RKO (cell line): ENCODE results near the gene COA6.
A peak's percentile ranks its signal among the peaks of the same experiment; 100 is the strongest.

ENCODE experiments used
- DNase-seq: peaks from one replicate; pipeline ENCODE4 v3.0.0-alpha.2; 2016; ENCODE audit warnings: low spot score

The COA6 gene, protein sequence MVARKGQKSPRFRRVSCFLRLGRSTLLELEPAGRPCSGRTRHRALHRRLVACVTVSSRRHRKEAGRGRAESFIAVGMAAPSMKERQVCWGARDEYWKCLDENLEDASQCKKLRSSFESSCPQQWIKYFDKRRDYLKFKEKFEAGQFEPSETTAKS

DNA sequence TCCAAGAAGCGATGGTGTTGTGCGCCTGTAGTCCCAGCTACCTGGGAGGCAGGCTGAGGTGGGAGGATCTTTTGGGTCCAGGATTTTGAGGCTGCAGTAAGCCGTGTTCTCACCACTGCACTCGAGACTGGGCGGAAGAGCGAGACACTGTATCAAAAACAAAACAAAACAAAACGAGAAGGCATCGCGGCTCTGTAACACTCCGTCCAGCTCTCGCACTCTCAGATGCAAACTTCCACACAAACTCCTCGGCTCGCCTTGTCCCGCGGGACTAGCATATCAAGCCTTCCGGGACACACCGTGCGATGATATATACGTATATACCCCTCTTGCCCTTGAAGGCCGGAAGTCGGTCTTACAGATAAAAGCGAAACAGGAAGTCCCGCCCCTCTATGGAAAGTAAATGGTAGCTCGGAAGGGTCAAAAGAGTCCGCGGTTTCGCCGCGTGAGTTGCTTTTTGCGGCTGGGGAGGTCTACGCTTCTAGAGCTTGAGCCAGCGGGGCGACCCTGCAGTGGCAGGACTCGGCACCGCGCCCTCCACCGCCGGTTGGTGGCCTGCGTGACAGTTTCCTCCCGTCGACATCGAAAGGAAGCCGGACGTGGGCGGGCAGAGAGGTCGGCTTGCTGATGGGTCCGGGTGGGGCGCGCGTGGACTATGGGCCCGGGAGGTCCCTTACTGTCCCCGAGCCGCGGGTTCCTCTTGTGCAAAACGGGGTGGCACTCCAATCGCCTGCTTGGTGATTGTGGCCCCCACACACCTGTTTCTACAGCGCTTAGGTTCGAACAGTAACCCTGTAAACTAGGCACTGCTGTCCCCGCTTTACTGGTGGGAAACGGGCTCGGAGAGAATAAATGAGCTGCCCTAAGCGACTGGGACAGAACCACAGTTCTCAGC is at the start of gene COA6:
TSS of gene COA6 (plus strand) at position 393 of the 895 bp plus-strand sequence. CDS start at position 404, 11 bp downstream.
- peak; percentile 95 for DNase-seq

DNA sequence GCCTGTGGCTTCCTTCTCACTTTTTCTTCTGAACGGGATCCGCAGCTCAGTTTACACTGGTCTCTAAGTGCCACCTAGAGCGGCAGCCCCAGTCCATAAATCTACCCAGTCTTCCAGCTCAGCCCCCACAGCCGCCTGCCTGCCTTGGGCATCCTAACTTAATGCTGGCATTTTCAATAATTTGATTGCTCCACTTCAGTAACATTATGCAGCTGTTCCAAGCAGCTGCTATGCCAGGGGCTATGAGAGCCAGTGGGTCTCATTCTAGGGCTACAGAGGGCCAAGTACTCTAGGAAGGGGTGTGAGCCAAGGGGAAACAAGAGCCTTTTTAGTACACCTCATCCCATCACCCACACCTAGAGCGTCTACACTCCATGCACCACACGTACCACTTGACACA is 48.4 kb upstream of the COA6 start:
- no peak for DNase-seq

DNA sequence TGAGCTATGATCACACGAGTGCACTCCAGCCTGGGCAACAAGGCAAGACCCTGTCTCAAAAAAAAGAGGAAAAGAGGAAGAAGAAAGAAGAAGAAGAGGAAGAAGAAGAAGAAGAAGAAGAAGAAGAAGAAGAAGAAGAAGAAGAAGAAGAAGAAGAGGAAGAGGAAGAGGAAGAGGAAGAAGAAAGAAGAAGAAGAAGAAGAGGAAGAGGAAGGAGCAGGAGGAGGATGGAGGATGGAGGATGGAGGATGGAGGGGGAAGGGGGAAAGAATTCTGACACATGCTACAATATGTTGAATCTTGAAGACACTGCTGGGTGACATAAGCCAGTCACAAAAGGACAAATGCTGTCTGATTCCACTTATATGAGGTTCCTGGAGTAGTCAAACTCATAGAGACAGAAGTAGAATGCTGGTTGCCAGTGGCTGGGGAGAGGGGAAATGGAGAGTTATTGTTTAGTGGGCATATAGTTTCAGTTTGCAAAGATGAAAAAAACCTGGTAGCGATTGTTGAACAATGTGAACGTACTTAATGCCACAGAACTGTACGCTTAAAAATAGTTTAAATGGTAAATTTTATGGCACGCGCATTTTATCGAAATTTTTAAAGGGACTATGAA is 47.3 kb upstream of the COA6 start:
- no peak for DNase-seq

DNA sequence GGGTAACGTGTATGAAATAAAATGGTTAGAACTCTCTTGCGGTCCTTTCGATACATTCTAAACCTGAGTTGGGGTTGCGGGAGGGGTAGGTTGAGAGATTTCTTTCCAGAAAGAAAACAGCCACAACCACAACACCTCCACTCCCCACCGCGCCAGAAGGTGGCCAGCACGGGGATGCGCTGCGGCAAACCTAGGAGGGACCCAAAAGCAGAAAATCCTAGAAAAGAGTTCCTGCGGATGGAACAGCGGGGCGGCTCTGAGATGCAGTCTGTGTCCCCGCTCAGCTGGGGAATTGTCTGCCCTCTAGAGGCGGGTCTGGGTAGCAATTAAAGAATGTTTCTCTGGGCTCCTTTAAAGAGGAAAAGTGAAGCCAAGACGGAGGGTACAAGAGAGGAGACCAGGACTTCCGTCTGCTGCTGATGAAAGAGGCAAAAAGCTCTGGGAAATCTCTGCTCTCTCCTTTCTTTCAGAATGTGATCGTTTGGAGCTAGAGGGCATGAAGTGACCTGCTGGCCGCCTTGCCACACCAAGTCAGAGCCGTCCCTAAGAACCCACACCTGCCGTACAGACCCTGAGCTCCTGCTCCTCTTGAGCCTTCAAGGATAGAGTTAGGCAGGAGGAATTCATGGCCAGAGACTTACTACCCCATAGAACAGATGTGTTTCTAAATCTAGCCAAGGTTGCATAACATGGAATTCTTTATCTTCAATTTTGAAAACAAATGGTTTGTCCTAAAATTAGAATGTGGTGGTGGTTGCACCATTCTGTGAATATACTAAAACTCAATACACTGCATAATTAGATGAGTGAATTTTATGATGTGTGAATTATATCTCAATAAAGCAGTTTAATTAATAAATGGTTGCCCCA is 46.5 kb upstream of the COA6 start:
- peak; percentile 39 for DNase-seq

DNA sequence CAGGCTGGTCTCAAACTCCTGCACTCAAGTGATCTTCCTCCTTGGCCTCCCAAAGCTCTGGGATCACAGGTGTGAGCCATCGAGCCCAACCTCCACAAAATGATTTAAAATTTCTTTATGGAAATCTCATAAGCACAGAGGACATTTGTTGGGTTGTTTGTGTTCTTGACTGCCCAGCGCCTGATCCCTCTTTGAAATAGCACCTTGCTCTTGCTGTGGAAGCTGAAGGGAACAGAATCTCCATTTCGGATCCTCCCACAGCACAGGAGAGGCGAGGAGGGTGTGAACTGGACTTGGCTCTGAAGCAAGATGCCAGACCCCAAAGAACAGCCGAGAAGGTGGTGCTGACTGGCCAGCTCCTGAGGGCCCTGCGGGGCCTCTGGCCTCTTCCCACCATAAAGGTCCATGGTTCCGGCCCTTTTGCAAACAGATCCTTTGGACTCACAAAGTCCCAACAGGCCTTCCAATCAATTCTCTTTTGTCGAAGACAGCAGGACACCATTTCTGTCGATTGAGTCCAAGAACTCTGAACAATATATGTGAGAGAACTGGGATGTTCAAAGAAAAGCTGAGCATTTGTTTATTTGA is 45.6 kb upstream of the COA6 start:
- no peak for DNase-seq

DNA sequence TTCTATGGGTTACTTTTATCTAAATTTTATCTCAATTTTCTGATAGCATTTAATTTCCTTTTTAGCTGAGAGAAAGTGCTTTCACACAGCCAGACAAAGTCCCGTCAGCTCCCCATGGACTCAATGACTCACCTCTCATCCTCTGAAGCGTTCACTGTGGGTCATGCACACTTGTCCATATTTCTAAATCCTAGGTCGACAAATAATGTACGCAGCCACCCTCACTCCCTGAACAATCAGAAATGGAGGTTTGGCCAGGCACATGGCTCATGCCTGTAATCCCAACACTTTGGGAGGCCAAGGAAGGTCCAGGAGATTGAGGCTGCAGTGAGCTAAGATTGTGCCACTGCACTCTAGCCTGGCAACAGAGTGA is 42.4 kb upstream of the COA6 start:
- DNase-seq: no peak

DNA sequence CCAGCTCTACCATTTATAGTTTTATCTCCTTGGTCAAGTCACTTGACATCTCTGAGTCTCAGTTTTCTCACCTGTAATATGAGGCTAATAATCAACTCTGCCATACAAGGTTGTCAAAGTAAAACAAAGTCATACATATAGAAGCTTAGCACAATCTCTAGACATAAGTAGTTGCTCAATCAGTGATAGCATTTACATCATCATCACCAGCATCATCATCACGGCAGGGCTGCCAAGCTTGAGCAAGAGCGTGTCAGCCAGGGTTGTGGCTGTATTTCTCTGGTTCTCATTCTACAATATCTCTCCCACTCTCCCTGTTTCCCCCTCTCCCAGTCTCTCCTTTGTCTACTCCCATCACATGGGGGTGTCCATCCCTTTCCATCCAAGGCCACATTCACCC is 41.7 kb upstream of the COA6 start:
- DNase-seq: no peak

DNA sequence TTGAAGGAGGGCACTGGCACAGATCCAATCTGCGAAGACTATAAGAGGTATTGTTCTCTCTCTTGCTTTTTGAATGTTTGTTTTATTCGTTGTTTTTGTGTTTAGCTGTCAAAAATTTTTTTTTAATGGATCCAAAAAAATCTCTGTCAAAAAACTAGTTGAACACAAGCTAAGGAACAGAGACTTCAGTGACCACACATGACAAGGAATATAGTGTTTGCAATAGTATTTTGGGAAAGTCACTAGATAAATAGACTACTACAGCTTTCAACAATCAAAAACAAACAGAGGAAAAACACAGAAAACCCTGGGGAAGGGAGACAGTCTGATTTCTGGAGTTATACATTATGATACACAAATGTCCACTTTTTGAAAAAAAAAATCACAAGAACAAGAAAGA is 36.9 kb upstream of the COA6 start:
- DNase-seq: no peak

DNA sequence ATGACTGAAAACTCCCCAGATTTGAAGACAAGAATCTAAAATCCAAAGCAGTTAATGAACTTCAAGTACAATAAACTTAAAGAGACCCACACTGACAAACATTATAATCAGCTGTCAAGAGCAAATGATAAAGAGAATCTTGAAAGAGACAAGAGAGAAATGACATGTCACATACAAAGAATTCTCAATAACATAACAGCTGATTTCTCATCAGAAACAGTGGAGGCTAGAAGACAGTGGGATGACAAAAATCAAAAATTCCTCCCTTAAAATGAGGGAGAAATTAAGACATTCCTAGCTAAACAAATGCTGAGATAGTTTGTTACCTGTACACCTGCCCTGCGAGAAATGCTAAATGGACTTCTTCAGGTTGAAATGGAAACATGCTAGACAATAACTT is 36.0 kb upstream of the COA6 start:
- DNase-seq: no peak

DNA sequence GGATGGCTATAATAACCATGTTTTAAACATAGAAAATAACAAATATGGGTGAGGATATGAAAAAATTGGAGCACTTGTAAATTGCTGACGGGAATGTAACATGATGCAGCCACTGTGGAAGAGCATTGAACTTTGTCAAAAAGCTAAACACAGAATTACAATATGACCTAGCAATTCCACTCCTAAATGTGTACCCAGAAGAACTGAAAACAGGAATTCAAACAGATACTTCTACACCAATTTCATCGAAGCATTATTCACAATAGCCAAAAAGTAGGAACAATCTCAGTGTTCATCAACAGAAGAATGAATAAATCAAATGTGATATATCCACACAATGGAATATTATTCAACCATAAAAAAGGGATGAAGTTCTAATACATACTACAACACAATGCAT is 32.7 kb upstream of the COA6 start:
- DNase-seq: no peak

DNA sequence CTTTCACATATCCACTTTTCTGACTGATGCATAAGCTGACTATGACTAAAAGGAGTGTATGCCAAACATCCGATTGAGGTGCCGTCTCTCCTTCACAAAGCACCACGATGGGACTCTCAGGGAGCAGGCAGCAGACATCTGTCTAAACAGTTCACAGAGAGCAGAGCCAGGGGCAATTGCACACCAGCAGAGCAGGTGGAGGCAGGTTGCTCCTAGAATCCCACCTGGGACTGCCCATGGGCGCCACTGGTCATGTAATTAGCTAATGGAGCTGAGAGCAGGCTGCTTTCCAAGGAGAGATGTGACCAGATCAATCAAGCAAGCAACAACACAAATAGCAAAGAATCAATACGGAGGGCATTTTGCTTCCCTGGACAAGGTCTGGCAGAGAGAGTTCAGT is 30.5 kb upstream of the COA6 start:
- no peak for DNase-seq

DNA sequence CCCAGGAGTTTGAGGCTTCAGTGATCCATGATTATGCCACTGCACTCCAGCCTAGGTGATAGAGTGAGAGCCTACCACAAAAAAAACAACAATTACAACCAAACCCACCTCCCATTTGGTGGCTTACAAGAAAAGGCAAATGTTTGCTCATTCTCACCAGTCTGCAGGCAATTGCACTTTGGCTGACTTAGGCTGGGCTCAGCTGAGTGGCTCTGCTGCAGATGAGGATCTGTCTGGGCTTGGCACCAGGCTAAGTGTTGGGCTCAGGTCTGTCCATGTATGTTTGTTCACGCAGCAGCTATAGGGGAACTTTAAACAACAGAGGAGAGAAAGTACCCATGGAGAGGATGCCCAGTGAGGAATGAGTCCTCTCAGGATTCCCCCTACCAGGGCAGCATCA is 28.0 kb upstream of the COA6 start:
- DNase-seq: no peak

DNA sequence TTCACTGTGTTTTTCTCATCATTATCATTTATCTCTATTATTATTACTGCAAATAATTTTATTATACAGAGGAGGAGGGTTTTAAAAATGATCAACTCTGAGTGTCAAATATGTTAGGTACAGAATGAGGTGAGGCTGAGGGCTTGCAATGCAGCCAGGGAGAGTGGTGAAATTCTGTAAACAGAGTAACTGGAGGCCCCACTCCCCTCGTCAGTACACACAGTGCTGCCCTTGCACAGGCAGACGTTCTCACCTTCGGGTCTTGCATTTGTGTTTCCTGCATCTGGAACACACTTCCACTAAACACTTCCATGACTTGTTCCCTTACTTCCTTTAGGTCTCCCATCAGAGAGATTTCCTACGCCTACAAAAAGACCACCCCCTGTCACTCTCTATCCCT is 24.3 kb upstream of the COA6 start:
- DNase-seq: no peak

DNA sequence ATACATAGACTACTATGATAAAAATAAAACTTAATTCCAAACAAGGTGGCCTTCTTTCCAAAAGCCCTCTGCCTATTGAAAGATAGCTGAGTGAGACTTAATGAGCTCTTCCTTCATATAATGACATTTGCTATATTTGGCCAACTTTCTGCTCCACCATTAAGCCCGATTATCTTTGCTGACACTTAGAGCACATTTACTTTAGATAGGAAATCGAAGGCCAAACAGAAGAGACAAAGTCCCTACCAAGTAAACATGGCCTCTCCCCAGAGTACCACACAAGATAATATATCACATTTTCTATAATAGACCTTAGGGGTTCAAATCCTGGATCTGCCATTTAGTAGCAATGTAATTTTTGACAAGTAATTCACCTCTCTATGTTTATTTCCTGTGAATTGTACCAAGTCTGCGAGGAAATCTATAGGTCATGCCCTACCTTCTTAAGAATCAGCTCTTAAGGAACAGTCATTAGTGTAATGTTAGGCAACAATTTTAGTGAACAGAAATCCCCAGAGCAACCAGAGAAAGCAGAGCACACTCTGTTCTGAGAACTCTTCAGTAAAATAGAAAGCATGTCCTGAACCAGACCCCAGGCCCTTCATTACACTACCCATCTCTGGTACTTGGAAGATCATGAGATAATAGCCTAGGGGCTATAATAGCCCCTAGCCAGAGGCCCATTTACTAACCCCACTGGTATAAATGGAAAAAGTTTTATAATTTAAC is 17.3 kb upstream of the COA6 start:
- DNase-seq: no peak

DNA sequence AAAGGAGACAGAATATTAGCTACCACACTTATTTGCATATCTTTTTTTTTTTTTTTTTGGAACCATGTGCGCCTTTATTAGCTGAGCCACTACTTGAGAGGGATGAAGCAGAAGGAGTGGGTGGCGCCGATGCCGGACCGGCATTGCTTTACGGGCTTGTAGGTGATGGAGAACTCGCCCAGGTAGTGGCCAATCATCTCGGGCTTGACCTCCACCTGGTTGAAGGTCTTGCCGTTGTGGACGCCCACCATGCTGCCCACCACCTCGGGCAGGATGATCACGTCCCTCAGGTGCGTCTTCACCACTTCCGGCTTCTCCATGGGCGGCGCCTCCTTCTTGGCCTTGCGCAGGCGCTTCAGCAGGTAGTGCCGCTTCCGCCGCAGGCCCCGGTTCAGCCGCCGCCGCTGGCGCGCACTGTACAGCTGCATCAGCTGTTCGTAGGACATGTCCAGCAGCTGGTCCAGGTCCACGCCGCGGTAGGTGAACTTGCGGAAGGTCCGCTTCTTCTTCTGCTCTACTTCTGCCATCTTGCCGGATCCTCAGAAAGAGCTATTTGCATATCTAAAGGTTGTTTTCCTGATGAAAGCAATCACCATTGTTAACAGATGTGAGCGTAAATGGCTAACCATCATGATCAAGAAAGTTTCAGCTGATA is 16.5 kb upstream of the COA6 start:
- peak; percentile 70 for DNase-seq

DNA sequence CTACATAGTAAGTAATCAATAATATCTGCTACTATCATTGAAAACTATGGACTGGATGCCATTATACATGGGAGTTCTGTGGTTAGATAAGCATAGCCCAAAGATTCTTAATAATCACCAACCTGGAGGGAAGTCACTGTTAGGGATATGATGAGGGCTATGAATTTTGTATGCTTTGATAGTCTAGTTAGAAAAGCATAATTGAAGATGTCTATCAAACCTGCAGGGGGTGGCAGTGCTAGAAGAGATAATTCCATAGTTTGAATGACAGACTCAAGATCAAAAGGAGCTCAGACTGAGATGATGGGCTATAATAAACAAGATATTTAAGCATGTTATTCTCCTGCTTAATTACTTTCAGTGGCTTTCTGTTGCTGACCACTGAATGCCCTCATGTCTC is 15.4 kb upstream of the COA6 start:
- no peak for DNase-seq

DNA sequence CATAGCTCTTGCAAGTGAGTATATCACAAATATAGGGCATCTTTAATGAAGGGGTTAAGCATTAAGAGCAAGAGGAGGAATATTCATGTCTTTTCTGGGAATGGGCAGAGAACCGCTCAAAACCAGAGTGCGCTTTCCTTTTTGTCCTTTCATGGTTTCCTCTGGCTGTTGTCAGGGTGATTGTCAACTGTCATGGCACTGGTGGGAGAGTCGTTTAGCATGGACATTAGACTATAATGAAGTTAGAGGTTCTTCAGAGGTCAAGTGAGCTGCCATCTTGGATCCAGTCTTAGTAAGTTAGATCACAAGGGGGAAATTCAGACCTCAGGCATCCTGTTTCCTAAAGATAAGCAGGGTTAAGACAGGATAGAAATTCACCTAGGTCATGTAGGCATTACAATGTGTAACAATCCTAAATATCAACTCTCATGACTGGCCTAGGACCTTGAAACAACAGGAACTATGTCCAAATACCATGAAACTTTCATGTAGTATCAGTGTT is 12.1 kb upstream of the COA6 start:
- no peak for DNase-seq

DNA sequence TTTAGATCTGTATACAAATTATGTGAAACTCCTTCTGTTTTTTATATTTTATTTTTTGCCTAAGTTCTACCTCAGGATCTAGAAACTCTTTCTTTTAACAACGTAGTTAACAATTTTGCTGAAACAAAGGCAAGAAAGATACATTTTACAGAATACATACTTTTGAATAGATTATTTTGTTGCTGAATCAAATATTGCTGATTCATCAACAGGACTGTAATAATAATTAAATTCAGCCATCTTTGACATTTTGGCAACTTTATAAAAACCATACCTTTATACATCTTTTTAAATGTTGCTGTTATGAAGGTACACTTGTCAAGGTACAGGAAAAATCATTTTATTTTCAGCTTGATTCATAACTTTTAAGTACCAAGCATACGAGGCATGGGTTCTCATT is 10.7 kb upstream of the COA6 start:
- no peak for DNase-seq

DNA sequence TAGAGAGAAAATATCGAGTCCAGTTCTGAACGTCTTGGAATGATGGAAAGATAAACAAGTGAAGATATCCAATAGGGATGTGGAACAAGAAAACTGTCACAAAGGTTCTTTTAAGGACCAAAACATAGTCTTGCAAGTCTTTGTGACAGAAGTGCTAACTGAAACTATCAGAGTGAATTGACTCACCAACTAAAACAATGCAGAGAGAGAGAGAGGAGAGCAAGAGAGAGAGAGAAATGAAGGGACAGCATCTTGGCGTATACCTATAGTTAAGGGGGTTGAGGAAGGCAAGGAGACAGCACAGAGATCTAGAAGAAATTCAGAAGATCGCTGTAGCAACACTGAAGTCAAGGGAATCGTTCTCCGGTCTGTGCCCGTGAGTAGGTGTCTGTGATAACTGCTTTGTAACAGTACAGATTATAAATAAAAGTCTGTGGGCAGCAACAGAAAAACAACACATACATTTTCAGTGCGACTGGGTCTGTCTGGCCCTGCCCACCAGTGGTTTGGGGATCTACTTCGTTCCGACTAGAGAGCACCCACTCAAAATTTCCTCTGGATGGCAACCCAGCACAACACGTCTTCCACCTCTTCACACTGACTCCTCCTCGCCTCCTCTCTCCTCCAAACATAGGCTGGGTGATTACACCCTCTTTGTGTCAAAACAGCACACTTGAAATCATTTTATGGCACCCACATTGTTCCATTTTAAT is 4.8 kb upstream of the COA6 start:
- no peak for DNase-seq

DNA sequence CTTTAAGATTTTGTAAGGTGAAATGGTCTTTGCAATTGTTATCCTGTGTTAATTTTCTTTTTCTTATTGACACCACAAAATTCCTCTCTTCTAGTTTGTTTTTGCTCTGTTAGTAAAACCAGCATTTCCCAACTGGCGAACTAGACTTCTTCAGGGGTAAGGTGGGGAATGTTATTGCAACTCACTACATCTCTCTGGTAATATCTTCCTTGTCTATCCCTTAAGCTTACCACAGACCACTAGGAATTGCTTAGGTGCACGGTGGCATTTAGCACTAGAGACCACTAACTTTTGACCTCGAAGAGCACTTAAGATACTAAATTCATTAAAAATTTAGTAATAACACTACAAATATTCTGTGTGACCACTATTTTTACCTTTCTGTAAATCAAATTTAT is 4.2 kb upstream of the COA6 start:
- DNase-seq: no peak
